Kidney (tissue), 14 donors: ENCODE measurements around the gene ANKH. TPM values are rescaled to one million over a fixed set of nuclear protein-coding genes. Genes with fewer than 3 reads are reported as not detected.
"Not testable (repeated sequence)": the region's sequence is repeated elsewhere in the genome, so short reads cannot be mapped to it uniquely, and the experiment has no call there.

ENCODE experiments used
- DNase-seq, 5 donors: peaks; one replicate each; pipeline ENCODE4 v3.0.0-alpha.2; 2013 to 2020
- FAIRE-seq: peaks from 2 replicates; lab custom pipeline; 2012; peaks lifted over from hg19 to GRCh38; lab: Jason Lieb, UNC
- H3K27ac ChIP-seq, 2 donors: one replicate each; pipeline ENCODE4 v1.7.0; 2013; ENCODE audit warnings: low read depth in 2 of 2, low read length in 2 of 2, inconsistent platforms in 1 of 2
- H3K27me3 ChIP-seq: one replicate; pipeline ENCODE4 v1.7.1; 2013; ENCODE audit warnings: low read length, inconsistent platforms; ENCODE audit not compliant: control insufficient read depth, insufficient read depth
- H3K36me3 ChIP-seq, 3 donors: one replicate each; pipeline versions ENCODE4 v1.7.0 to v1.7.1; 2013; ENCODE audit warnings: low read length in 3 of 3, control low read depth in 1 of 3, inconsistent platforms in 1 of 3; ENCODE audit not compliant: insufficient read depth in 3 of 3, control insufficient read depth in 2 of 3
- H3K4me1 ChIP-seq, 3 donors: one replicate each; pipeline versions ENCODE4 v1.7.0 to v1.7.1; 2013; ENCODE audit warnings: low read length in 3 of 3, inconsistent platforms in 1 of 3, low read depth in 1 of 3; ENCODE audit not compliant: control insufficient read depth in 2 of 3, insufficient read depth in 2 of 3
- H3K4me3 ChIP-seq, 3 donors: one replicate each; pipeline versions ENCODE4 v1.7.0 to v1.8.1; 2013; ENCODE audit warnings: low read length in 3 of 3, control low read depth in 1 of 3, inconsistent platforms in 1 of 3
- H3K9ac ChIP-seq, 3 donors: one replicate each; pipeline versions ENCODE4 v1.7.0 to v1.7.1; 2013; ENCODE audit warnings: low read length in 3 of 3, control low read depth in 1 of 3, inconsistent platforms in 1 of 3
- H3K9me3 ChIP-seq, 3 donors: one replicate each; pipeline versions ENCODE4 v1.7.0 to v1.7.1; 2013; ENCODE audit warnings: low read length in 3 of 3, control low read depth in 1 of 3, inconsistent platforms in 1 of 3; ENCODE audit not compliant: control insufficient read depth in 2 of 3, insufficient read depth in 1 of 3
- intact Hi-C: fragments of 100-400 bp; cut with DNase I; formaldehyde crosslinking; loops from one replicate; pipeline ENCODE4 v1.11.1; 2022
- polyA plus RNA-seq: library from polyadenylated mRNA; stranded (reverse); fragments of 350-450 nt; fragmentation: Illumina TruSeq; extraction: RNeasy Lipid Tissue Mini Kit (QIAGEN cat#74804); gene quantifications from one replicate; pipeline ENCODE4 v1.2.3, GENCODE V29; 2014; ENCODE audit warnings: low read depth, low replicate concordance; ENCODE audit not compliant: insufficient read depth
- total RNA-seq: library from RNA; stranded (reverse); fragmentation: NEBNext Ultra II Directional; extraction: Animal tissue kit (Norgen Biotek cat#: 25700); gene quantifications from one replicate; pipeline ENCODE4 v1.2.1, GENCODE V29; 2021
- TF ChIP-seq, protein P1 (sequence below): IDR thresholded peaks from 3 replicates; pipeline ENCODE4 v1.5.1; 2012; ENCODE audit warnings: mild to moderate bottlenecking, moderate library complexity, borderline replicate concordance; ENCODE audit not compliant: insufficient read depth; ENCODE audit errors: extremely low read depth
- donor health status: control.
- donor health status: control.
- donor health status: control.
- donor health status: control.
- donor health status: control.
- donor health status: DM: yes; HTN: yes; CAD: no.
- donor health status: Normal renal cell carcinoma (clear cell type).

Gene ANKH
- total and polyA plus RNA-seq, 2 donors from 2014 or later = 19.0 to 44.6 TPM

DNA sequence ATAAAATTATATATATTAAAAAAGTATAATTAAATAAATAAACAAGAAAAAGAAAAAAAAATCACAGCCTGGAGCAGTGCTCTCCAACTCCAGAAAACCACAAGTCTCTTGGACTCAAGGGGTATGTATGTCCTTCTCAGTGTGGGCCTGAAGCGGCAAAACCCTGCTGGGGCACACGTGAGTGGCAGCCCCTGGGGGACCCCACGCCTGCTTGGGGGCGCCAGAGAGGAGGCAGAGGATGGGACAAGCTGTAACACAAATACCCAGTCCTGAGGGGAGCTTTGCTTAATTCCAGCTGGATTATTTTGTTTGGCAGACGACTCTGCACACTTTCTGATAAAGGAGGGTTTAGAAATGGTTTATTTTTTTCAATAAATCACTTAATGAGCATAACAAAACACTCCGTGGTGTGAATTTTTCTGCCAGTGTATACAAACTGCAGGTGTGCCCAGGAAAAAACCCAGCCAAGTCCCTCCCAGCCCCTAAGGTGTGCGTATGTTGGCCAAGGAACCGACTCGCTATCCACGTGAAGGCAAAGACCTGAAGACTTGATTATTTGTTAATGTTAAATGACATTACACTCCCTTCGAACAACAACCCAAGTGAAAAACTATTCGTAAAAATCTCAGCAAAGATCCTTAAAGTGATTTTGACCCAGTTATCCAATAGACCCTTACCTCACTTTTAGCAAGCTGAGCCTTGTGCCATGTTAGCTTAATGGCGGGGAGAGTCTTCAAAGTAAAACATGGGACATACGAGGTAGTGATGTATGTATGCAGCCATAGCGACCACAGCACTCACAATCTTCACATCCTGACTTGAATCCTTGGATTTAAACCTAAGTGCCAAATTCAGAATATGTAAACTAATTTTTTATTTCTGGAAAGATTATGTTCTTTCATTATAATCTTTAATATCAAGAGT lies 32.9 kb downstream of the ANKH start:
- no peak overlapping the region for H3K27ac ChIP-seq
- intact Hi-C loops = no loop called here
- no peaks in the 10 kb centered on the region for H3K36me3 ChIP-seq
- no peaks in the 10 kb centered on the region for H3K27me3 ChIP-seq
- no peak overlapping the region for H3K4me3 ChIP-seq
- no peak for FAIRE-seq
- TF ChIP-seq, protein P1, sequence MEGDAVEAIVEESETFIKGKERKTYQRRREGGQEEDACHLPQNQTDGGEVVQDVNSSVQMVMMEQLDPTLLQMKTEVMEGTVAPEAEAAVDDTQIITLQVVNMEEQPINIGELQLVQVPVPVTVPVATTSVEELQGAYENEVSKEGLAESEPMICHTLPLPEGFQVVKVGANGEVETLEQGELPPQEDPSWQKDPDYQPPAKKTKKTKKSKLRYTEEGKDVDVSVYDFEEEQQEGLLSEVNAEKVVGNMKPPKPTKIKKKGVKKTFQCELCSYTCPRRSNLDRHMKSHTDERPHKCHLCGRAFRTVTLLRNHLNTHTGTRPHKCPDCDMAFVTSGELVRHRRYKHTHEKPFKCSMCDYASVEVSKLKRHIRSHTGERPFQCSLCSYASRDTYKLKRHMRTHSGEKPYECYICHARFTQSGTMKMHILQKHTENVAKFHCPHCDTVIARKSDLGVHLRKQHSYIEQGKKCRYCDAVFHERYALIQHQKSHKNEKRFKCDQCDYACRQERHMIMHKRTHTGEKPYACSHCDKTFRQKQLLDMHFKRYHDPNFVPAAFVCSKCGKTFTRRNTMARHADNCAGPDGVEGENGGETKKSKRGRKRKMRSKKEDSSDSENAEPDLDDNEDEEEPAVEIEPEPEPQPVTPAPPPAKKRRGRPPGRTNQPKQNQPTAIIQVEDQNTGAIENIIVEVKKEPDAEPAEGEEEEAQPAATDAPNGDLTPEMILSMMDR = no peak
- no peak overlapping the region for H3K9ac ChIP-seq
- DNase-seq = no peak
- H3K4me1 ChIP-seq = no peaks in the 10 kb centered on the region
- H3K9me3 ChIP-seq = no peaks in the 10 kb centered on the region

DNA sequence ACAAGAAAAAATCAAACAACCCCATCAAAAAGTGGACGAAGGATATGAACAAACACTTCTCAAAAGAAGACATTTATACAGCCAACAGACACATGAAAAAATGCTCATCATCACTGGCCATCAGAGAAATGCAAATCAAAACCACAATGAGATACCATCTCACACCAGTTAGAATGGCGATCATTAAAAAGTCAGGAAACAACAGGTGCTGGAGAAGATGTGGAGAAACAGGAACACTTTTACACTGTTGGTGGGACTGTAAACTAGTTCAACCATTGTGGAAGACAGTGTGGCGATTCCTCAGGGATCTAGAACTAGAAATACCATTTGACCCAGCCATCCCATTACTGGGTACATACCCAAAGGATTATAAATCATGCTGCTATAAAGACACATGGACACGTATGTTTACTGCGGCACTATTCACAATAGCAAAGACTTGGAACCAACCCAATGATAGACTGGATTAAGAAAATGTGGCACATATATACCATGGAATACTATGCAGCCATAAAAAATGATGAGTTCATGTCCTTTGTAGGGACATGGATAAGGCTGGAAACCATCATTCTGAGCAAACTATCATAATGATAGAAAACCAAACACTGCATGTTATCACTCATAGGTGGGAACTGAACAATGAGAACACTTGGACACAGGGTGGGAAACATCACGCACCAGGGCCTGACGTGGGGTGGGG lies 34.0 kb downstream of the ANKH start:
- FAIRE-seq, intact Hi-C loops, H3K9ac ChIP-seq, H3K4me3 ChIP-seq, H3K27me3 ChIP-seq, H3K36me3 ChIP-seq, H3K9me3 ChIP-seq, H3K4me1 ChIP-seq, DNase-seq, H3K27ac ChIP-seq: not testable (repeated sequence)

DNA sequence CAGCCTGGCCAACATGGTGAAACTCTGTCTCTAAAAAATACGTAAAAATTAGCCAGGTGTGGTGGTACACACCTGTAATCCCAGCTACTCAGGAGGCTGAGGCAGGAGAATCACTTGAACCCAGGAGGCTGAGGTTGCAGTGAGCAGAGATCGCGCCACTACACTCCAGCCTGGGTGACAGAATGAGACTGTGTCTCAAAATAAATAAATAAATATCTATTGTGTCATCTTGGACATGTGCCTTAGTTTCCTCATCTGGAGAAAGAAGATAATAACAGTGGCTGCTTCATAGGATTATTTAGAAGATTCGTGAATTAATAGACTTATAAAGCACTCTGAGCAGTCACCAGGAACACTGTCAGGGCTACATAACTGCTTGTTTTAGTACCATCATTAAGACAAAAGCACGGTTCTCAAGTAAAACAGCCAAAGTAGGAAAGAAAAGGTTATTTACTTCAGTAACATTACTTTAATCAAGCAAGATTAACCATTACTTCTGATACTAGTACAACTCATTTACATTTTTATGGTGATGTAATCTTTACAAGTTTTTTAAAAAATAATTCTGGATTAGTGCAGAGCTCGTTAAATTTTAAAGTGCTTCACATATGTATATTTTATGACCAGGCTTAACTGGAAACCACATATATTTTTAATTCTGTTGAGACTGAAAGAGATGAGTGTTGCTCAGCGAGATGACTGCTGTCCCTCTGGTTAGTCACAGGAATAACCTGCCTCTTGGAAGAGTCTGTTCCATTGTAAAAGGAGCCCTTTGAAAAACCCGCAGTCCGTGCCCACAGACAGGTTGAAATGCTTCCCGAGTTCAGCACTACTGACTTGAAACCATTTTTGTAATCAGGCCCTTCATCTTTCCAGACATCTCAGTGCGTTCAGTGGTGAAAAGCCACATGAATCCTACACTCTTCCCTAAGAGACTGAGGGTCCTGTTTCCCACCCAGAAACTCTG lies 36.7 kb downstream of the ANKH start:
- Histone ChIP-seq H3K9me3 (no peaks in the 10 kb centered on the region), H3K4me3 (no peak overlapping the region)
- FAIRE-seq = no peak

More for the DNA sequence above, 36.7 kb downstream of the ANKH start:
- TF ChIP-seq, protein P1 = no peak
- H3K27me3 ChIP-seq = no peaks in the 10 kb centered on the region
- DNase-seq = no peak
- H3K27ac ChIP-seq = no peak overlapping the region
- no peaks in the 10 kb centered on the region for H3K4me1 ChIP-seq
- H3K36me3 ChIP-seq = no peaks in the 10 kb centered on the region
- intact Hi-C loops = no loop called here
- H3K9ac ChIP-seq = no peak overlapping the region
